Type B pancreatic cell (in vitro differentiated cells): Measurements from ENCODE around the gene ZNF382. TPM values are rescaled to one million over a fixed set of nuclear protein-coding genes. Genes with fewer than 3 reads are reported as not detected.

Experiments used
- DNase-seq: peaks from one replicate; pipeline ENCODE4 v3.0.0; 2021; ENCODE audit warnings: mixed read lengths; ENCODE audit not compliant: unreplicated experiment; ENCODE audit errors: extremely low spot score
- H3K27ac Mint-ChIP-seq: 2 replicates; pipeline ENCODE4 v1.8.0; 2021; ENCODE audit warnings: mild to moderate bottlenecking, mixed read lengths
- H3K27me3 Mint-ChIP-seq: 2 replicates; pipeline ENCODE4 v1.8.0; 2021; ENCODE audit warnings: mixed read lengths
- H3K36me3 Mint-ChIP-seq: 2 replicates; pipeline ENCODE4 v1.8.0; 2021; ENCODE audit warnings: mixed read lengths
- H3K4me1 Mint-ChIP-seq: one replicate; pipeline ENCODE4 v1.8.0; 2021; ENCODE audit warnings: mixed read lengths; ENCODE audit not compliant: unreplicated experiment
- H3K4me3 Mint-ChIP-seq: 2 replicates; pipeline ENCODE4 v1.8.0; 2021; ENCODE audit warnings: mild to moderate bottlenecking, mixed read lengths
- H3K9me3 Mint-ChIP-seq: 2 replicates; pipeline ENCODE4 v1.8.0; 2021; ENCODE audit warnings: mixed read lengths
- long read RNA-seq: library from polyadenylated mRNA; unstranded; transcript quantifications from one replicate; pipeline ENCODE4 v2.0.0, GENCODE V29; 2020
- total RNA-seq: library from RNA; stranded (reverse); gene quantifications from 2 replicates; pipeline ENCODE4 v1.2.1, GENCODE V29; 2021; ENCODE audit warnings: low replicate concordance
- TF ChIP-seq, protein P1 (sequence below): fragments of 200-600 bp; sonication (generic); conservative IDR thresholded peaks from 2 replicates; pipeline ENCODE4 v1.5.0; 2021; ENCODE audit warnings: antibody characterized with exemption, mild to moderate bottlenecking

ZNF382 gene
- 9.5 and 17.5 TPM in 2 replicates for total RNA-seq
- long read RNA-seq, full-length matches to known transcripts = 3 of 6 reads
- long read RNA-seq, partial matches to known transcripts = 0 of 6 reads
- long read RNA-seq, other reads (novel, unspliced or antisense) = 3 of 6 reads

DNA sequence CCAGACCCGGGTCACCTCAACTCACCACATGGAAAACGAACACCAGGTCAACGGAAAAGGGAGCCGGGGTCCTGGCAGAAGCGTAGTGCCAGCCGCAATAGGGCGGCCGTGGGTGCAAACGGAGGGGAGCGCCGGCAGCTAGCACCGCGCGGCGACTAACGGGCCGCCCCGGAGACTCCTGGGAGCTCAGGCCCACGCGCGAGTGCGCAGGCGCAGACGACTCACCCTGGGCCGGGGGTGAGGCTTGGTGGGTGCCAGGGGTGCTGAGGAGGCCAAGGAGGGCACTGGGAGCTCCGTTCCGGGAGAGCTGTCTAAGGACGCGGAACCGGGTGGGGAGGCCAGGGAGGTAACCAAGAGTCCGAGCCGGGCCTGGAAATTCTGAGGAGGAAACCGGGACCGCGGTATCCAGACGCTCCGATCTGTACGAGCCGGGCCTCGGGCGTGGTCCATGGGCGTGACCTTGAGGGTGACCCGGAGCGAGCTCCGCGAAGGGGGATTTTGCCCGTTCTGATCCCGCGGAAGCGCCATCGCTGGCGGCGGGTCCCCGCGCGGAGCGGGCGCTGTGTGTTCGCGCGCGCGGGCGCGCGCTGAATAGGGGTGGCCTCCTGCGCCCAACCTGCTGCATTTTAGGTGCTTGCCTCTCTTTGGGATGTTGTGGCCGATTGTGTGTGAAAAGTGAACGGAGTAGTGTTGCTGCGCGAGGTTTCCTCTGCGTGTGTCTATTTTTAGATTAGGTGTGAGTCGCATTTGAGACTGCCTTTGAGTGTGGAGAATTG lies at the start of gene ZNF382:
Gene ZNF382, plus strand, starts transcription at position 213 of the 776 bp plus-strand sequence. CDS start 4,602 bp downstream, outside the sequence.
- Mint-ChIP-seq H3K27me3 (no peaks in the 10 kb centered on the region), H3K27ac (peak within 1 kb of the TSS; percentile 81), H3K4me3 (peak within 1 kb of the TSS; percentile 94), H3K36me3 (peaks cover 29% of the 10 kb centered on the region), H3K4me1 (peaks cover 19% of the 10 kb centered on the region), H3K9me3 (no peaks in the 10 kb centered on the region)
- TF ChIP-seq, protein P1, sequence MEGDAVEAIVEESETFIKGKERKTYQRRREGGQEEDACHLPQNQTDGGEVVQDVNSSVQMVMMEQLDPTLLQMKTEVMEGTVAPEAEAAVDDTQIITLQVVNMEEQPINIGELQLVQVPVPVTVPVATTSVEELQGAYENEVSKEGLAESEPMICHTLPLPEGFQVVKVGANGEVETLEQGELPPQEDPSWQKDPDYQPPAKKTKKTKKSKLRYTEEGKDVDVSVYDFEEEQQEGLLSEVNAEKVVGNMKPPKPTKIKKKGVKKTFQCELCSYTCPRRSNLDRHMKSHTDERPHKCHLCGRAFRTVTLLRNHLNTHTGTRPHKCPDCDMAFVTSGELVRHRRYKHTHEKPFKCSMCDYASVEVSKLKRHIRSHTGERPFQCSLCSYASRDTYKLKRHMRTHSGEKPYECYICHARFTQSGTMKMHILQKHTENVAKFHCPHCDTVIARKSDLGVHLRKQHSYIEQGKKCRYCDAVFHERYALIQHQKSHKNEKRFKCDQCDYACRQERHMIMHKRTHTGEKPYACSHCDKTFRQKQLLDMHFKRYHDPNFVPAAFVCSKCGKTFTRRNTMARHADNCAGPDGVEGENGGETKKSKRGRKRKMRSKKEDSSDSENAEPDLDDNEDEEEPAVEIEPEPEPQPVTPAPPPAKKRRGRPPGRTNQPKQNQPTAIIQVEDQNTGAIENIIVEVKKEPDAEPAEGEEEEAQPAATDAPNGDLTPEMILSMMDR = no peak
- DNase-seq = peak; percentile 88

DNA sequence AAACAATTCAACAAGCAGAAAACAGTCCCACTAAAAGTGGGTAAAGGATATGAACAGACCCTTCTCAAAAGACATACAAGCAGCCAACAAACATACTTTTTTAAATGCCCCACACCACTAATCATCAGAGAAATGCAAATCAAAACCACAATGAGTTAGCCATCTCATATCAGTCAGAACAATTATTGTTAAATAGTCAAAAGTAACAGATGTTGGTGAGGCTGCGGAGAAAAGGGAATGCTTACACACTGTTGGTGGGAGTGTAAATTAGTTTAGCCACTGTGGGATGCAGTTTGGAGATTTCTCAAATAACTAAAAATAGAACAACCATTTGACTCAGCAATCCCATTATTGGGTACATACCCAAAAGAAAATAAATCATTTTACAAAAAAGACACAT lies 40.7 kb upstream of the ZNF382 start:
- TF ChIP-seq, protein P1 = no peak
- no peak for DNase-seq
- H3K4me3 Mint-ChIP-seq = no peak overlapping the region
- H3K27ac Mint-ChIP-seq = no peak overlapping the region
- no peaks in the 10 kb centered on the region for H3K4me1 Mint-ChIP-seq
- peaks cover 70% of the 10 kb centered on the region for H3K36me3 Mint-ChIP-seq
- no peaks in the 10 kb centered on the region for H3K27me3 Mint-ChIP-seq
- peaks cover 27% of the 10 kb centered on the region for H3K9me3 Mint-ChIP-seq

DNA sequence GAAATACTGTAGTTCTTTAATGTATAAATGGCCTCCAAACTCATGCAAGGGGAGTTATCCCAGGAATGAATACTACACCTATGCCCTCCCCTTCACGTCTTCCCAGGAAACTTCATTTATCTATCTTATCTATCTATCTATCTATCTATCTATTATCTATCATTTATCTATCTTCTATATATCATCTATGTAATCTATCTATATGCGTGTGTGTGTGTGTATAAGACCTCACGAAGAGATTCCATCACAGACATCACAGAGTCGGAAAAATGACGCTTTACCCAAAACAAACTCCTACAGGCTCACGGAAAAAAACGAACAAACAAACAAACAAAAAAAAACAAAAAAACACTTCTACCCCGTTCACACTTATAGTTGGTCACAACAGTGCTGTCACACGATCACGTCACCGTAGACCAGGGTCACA lies 32.5 kb upstream of the ZNF382 start:
- H3K4me1 Mint-ChIP-seq = peaks cover 17% of the 10 kb centered on the region
- peaks cover 60% of the 10 kb centered on the region for H3K36me3 Mint-ChIP-seq
- peaks cover 8% of the 10 kb centered on the region for H3K9me3 Mint-ChIP-seq
- TF ChIP-seq, protein P1 = no peak
- no peaks in the 10 kb centered on the region for H3K27me3 Mint-ChIP-seq
- DNase-seq = no peak
- peak overlapping the region; percentile 99 for H3K4me3 Mint-ChIP-seq
- H3K27ac Mint-ChIP-seq = peak overlapping the region; percentile 99

DNA sequence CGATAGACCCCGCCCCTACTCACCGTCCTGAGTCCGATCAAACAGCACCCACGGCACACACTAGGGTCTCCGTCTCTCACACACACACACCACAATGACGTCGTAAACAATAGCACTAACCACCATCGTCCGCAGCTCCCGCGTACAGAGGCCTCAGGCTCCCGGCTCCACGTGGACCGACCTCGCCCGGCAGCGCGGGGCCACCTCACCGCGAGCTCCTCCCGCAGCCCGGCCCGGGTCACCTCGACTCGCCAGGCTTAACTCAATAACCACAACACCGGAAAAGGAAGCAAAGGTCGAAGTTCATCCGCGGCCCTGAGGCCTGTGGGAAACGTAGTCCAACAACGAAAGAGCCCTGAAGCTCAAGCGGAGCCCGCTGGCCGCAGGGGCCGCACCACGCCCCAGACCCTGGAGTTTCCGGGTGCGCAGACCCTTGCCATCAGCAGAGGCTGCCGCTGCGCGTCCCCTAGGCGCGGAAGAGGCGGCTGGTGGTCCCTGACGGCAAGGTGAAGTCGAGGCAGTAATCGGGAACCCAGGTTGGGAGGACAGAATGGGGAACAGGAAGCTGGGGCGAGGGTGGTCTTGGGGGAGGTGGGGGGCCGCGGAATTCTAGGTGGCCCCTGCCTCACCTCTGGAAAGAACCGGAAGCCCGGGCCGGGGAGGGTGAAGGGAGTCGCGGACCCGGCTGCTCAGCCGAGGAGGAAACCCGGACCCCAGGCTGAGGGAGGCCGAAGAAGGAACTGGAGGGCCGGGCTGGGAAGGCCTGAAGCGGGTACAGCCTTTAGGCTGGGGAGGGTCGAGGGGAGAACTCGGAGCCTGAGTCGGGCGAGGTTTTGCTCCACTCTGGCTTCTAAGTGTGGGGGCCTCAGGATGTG lies 31.9 kb upstream of the ZNF382 start, which contains the start of gene ZNF529:
Gene ZNF529, minus strand, starts transcription at position 273 of the 875 bp plus-strand sequence. CDS start 946 bp downstream, outside the sequence.
- Mint-ChIP-seq H3K4me3 (peak within 1 kb of the TSS; percentile 99), H3K9me3 (peaks cover 3% of the 10 kb centered on the region), H3K27ac (peak within 1 kb of the TSS; percentile 99), H3K36me3 (peaks cover 56% of the 10 kb centered on the region), H3K4me1 (peaks cover 17% of the 10 kb centered on the region), H3K27me3 (no peaks in the 10 kb centered on the region)
- DNase-seq = peak; percentile 93
- TF ChIP-seq, protein P1 = peak; percentile 28

DNA sequence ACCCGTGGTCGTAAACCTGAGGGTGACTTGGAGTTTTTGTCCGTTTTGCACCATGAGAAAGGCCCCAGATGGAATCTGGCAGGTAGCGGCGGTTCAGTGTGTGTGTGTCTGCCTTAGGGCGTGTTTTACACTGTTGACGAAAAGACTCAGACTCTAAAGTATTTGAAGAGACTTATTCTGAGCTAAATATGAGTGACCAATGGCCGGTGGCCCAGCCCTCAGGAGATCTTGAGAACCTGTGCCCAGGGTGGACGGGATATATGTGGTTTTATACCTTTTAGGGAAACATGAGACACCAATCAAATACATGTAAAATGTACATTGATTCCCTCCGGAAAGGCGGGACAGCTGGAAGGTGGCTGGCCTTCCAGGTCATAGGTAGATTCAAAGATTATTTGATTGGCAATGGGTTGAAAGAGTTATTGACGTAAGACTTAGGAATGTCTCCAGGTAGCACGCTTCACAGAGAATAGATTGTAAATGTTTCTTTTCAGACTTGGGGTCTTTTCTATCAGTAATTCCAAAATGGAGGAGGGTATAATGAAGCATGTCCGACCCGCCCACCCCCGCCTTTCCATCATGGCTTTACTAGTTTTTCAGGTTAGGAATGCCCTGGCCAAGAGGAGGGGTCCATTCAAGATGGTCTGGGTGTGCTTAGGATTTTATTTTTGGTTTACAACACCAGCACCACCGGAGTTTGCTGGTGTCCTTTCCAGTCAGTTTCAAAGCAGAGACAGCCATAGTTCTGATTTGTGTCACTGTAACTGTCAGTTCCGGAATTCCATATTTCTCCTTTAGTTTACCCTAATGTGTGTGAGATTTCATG lies 31.0 kb upstream of the ZNF382 start:
- Mint-ChIP-seq H3K27me3 (no peaks in the 10 kb centered on the region), H3K36me3 (peaks cover 51% of the 10 kb centered on the region), H3K4me1 (peaks cover 17% of the 10 kb centered on the region), H3K27ac (peak overlapping the region; percentile 99), H3K4me3 (peak overlapping the region; percentile 99), H3K9me3 (no peaks in the 10 kb centered on the region)
- DNase-seq = no peak
- TF ChIP-seq, protein P1 = no peak
